Fibroblast of lung (primary cell): ENCODE data around the gene CENPVL3. TPM values are rescaled to one million over a fixed set of nuclear protein-coding genes. Genes with fewer than 3 reads are reported as not detected.

Source experiments
- DNase-seq, 2 donors: peaks; one replicate each; pipeline versions ENCODE4 v3.0.0 to v3.0.0-alpha.2; 2010; ENCODE audit warnings: low read depth in 2 of 2
- H2AFZ ChIP-seq: 2 replicates; pipeline ENCODE4 v1.5.1; 2012; ENCODE audit warnings: low read length, control low read depth, inconsistent platforms
- H3K27ac ChIP-seq: 2 replicates; pipeline ENCODE4 v1.5.1; 2011; ENCODE audit warnings: low read length, control low read depth; ENCODE audit not compliant: insufficient read depth
- H3K27me3 ChIP-seq: 2 replicates; pipeline ENCODE4 v1.5.1; 2011; ENCODE audit warnings: mild to moderate bottlenecking, low read length; ENCODE audit not compliant: control insufficient read depth, insufficient read depth
- H3K36me3 ChIP-seq: 2 replicates; pipeline ENCODE4 v1.5.1; 2011; ENCODE audit warnings: low read length; ENCODE audit not compliant: control insufficient read depth, insufficient read depth
- H3K4me1 ChIP-seq: 2 replicates; pipeline ENCODE4 v1.5.1; 2011; ENCODE audit warnings: low read length; ENCODE audit not compliant: control insufficient read depth, insufficient read depth; ENCODE audit errors: extremely low read depth
- H3K4me2 ChIP-seq: 2 replicates; pipeline ENCODE4 v1.5.1; 2011; ENCODE audit warnings: low read length, control low read depth; ENCODE audit not compliant: insufficient read depth; ENCODE audit errors: extremely low read depth
- H3K4me3 ChIP-seq, 4 experiments: fragments of 200-600 bp in 1 of 4; sonication (generic) in 1 of 4; replicated peaks in 1 of 4; 2 replicates each; pipeline ENCODE4 v1.5.1; 2011 to 2016; ENCODE audit warnings: low read length in 4 of 4, low read depth in 3 of 4, mild to moderate bottlenecking in 3 of 4, control low read depth in 2 of 4, inconsistent platforms in 1 of 4, mixed read lengths in 1 of 4; ENCODE audit not compliant: insufficient read depth in 1 of 4; ENCODE audit errors: control extremely low read depth in 1 of 4
- H3K79me2 ChIP-seq: 2 replicates; pipeline ENCODE4 v1.5.1; 2012; ENCODE audit warnings: mild to moderate bottlenecking, low read length, inconsistent platforms; ENCODE audit not compliant: control insufficient read depth, insufficient read depth
- H3K9ac ChIP-seq: 2 replicates; pipeline ENCODE4 v1.5.1; 2011; ENCODE audit warnings: mild to moderate bottlenecking, low read length, control low read depth; ENCODE audit not compliant: insufficient read depth
- H3K9me3 ChIP-seq: 2 replicates; pipeline ENCODE4 v1.5.1; 2012; ENCODE audit warnings: low read depth, low read length; ENCODE audit not compliant: control insufficient read depth, insufficient read depth
- H4K20me1 ChIP-seq: 2 replicates; pipeline ENCODE4 v1.5.1; 2011; ENCODE audit warnings: low read length; ENCODE audit not compliant: control insufficient read depth, insufficient read depth; ENCODE audit errors: extremely low read depth
- CTCF ChIP-seq, 2 donors: IDR thresholded peaks in 1 of 2; conservative IDR thresholded peaks in 1 of 2; 1 replicate in 1 of 2; 2 replicates in 1 of 2; pipeline ENCODE4 v1.5.1; 2011 to 2012; ENCODE audit warnings: low read length in 2 of 2, control low read depth in 1 of 2, inconsistent platforms in 1 of 2, low read depth in 1 of 2, mild to moderate bottlenecking in 1 of 2
- EZH2 ChIP-seq: IDR thresholded peaks from 2 replicates; pipeline ENCODE4 v1.5.1; 2012; ENCODE audit warnings: low read length, control low read depth, mild to moderate bottlenecking; ENCODE audit errors: missing control alignments
- polyA plus RNA-seq, 2 donors: library from polyadenylated mRNA; depleted of rRNA in 1 of 2; stranded (reverse) in 1 of 2; unstranded in 1 of 2; fragments of >200 nt; gene quantifications; 2 replicates each; pipeline ENCODE4 v1.2.1, GENCODE V29; 2011 to 2012; ENCODE audit warnings: missing spikeins in 1 of 2
- total RNA-seq: library from RNA; depleted of rRNA; stranded (reverse); fragments of >200 nt; gene quantifications from 2 replicates; pipeline ENCODE4 v1.2.1, GENCODE V29; 2014

Gene CENPVL3
- total and polyA plus RNA-seq, 2 donors (not counting 1 experiment from before 2014, with no cell fraction given): not detected

GRCh38 chrX:51598899-51599298 lies 19.8 kb downstream of the CENPVL3 start:
- no peak for DNase-seq
- no peaks in the 10 kb centered on the region for H3K9me3 ChIP-seq
- no peak overlapping the region for H2AFZ ChIP-seq
- no peaks in the 10 kb centered on the region for H3K4me1 ChIP-seq
- no peak overlapping the region for H3K4me2 ChIP-seq
- no peaks in the 10 kb centered on the region for H3K79me2 ChIP-seq
- H3K4me3 ChIP-seq: no peak overlapping the region
- TF ChIP-seq CTCF (conservative IDR thresholded peaks at IDR 0.05 in 1 of 2, IDR thresholded peaks at IDR 0.05 in 1 of 2; ENCODE audit: low read depth in 1 of 2, low read length in 2 of 2): no peak
- H3K27me3 ChIP-seq: no peaks in the 10 kb centered on the region
- no peak overlapping the region for H3K9ac ChIP-seq
- no peak overlapping the region for H3K27ac ChIP-seq
- H4K20me1 ChIP-seq: no peaks in the 10 kb centered on the region
- no peaks in the 10 kb centered on the region for H3K36me3 ChIP-seq

GRCh38 chrX:51571874-51572273 lies 46.8 kb downstream of the CENPVL3 start:
- Histone ChIP-seq H2AFZ (no peak overlapping the region), H4K20me1 (no peaks in the 10 kb centered on the region), H3K9ac (no peak overlapping the region), H3K4me2 (no peak overlapping the region), H3K79me2 (no peaks in the 10 kb centered on the region), H3K27me3 (no peaks in the 10 kb centered on the region), H3K36me3 (no peaks in the 10 kb centered on the region), H3K4me1 (no peaks in the 10 kb centered on the region), H3K4me3 (no peak overlapping the region), H3K9me3 (no peaks in the 10 kb centered on the region), H3K27ac (no peak overlapping the region)
- no peak for DNase-seq
- TF ChIP-seq EZH2 (no peak), CTCF (conservative IDR thresholded peaks at IDR 0.05 in 1 of 2, IDR thresholded peaks at IDR 0.05 in 1 of 2; ENCODE audit: low read depth in 1 of 2, low read length in 2 of 2) (no peak)

- Histone ChIP-seq H3K9me3 (no peaks in the 10 kb centered on the region), H3K36me3 (no peaks in the 10 kb centered on the region), H3K27ac (no peak overlapping the region), H3K9ac (no peak overlapping the region), H3K79me2 (no peaks in the 10 kb centered on the region), H2AFZ (no peak overlapping the region), H4K20me1 (no peaks in the 10 kb centered on the region), H3K4me2 (no peak overlapping the region), H3K4me1 (no peaks in the 10 kb centered on the region), H3K27me3 (no peaks in the 10 kb centered on the region), H3K4me3 (no peak overlapping the region)
- no peak for TF ChIP-seq CTCF (conservative IDR thresholded peaks at IDR 0.05 in 1 of 2, IDR thresholded peaks at IDR 0.05 in 1 of 2; ENCODE audit: low read depth in 1 of 2, low read length in 2 of 2)
- TF ChIP-seq EZH2: no peak
- DNase-seq: no peak
Measured at GRCh38 chrX:51569561-51569960, 49.2 kb downstream of the CENPVL3 start.
